GM13976 (cell line): ENCODE measurements around the gene SLC15A1.

Experiments used
- DNase-seq: peaks from one replicate; pipeline ENCODE4 v3.0.0; 2012; ENCODE audit warnings: low spot score
- in situ Hi-C: fragments of 300-500 bp; cut with MboI; formaldehyde crosslinking; loops from one replicate; pipeline ENCODE4 v1.12.0; 2022; ENCODE audit warnings: low sequenced_read_pairs, mixed read lengths, inconsistent platforms; ENCODE audit not compliant: unreplicated experiment
- TF ChIP-seq, protein P1 (sequence below): IDR thresholded peaks from 2 replicates; pipeline ENCODE4 v1.5.1; 2012; ENCODE audit warnings: borderline replicate concordance, mild to moderate bottlenecking; ENCODE audit not compliant: insufficient read depth; ENCODE audit errors: extremely low read depth, missing control alignments, control extremely low read depth

The SLC15A1 gene

DNA sequence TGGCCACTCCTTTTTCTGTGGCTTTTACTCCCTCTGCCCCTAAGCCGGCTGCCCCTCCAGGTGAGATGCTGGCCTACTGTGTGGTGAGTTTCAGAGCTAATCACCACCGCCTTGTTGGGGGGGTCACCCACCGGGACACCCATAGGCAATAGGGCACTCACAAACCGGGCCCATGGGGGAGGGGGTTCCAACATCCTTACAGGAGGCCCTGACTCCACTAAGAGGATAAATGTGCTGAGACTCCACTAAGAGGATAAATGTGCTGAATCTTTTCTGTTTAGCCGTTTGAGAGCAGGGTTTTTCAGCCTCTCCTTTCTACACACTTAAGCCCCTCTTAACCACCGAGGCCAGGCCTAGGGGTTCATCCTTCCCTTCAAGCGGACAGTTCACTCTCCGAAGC is 73.7 kb downstream of the SLC15A1 start:
- in situ Hi-C loops = no loop called here
- TF ChIP-seq, protein P1, sequence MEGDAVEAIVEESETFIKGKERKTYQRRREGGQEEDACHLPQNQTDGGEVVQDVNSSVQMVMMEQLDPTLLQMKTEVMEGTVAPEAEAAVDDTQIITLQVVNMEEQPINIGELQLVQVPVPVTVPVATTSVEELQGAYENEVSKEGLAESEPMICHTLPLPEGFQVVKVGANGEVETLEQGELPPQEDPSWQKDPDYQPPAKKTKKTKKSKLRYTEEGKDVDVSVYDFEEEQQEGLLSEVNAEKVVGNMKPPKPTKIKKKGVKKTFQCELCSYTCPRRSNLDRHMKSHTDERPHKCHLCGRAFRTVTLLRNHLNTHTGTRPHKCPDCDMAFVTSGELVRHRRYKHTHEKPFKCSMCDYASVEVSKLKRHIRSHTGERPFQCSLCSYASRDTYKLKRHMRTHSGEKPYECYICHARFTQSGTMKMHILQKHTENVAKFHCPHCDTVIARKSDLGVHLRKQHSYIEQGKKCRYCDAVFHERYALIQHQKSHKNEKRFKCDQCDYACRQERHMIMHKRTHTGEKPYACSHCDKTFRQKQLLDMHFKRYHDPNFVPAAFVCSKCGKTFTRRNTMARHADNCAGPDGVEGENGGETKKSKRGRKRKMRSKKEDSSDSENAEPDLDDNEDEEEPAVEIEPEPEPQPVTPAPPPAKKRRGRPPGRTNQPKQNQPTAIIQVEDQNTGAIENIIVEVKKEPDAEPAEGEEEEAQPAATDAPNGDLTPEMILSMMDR = no peak
- no peak for DNase-seq

DNA sequence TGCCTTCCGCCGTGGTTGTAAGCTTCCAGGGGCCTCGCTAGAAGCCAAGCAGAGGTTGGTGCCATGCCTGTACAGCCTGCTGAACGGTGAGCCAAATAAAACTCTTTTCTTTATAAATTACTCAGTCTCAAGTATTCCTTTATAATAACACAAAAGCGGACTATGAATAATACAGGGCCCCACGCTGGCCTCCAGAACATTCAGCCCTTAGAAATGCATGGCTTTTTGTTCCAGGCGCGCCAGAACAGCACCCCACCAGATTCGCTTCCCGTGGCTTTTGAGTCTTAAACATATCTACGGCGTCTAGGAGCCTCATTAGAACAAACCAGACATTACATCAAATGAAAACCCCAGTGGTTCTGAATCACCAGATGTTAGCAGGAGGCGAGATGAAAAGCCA is 75.1 kb downstream of the SLC15A1 start:
- in situ Hi-C loops = no loop called here
- no peak for DNase-seq
- TF ChIP-seq, protein P1 = no peak

DNA sequence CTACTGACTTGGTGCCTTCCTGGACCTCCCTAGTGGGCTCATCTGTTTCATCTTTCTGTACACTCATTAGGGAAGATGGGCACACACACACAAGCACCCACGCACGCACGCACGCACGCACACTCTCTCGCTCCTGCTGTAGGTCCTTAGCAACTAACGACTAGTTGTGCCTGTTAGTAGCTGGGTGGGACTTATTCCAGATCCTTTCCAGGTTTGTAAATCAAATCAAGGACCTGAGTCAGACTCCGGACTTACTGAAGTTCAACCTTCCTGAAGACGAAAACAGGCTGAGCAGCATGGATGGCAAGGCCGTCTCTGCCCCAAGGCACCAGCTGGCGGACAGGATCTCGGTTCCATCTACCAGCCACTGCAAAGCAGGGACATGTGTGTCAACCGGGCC is 76.2 kb downstream of the SLC15A1 start:
- in situ Hi-C loops = no loop called here
- DNase-seq = no peak
- TF ChIP-seq, protein P1 = no peak

DNA sequence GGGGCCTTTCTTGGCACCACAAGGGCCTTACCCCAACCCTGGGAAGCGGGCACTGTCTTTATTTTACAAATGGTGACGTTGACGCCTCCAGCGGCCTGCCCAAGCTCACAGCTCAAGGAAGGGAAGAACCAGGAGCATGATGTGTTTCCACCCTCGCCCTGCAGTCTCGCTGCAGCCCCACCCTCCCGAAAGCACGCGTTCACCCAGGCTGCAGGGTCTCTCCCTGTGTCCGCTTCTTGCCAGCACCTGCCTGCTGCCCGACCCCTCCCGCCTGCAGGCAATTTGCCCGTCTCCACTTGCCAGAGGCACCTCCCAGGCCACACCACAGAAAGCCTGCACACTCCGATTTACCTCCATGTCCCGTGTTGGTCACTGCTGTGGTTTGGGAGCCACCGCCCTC is 76.6 kb downstream of the SLC15A1 start:
- in situ Hi-C loops = no loop called here
- DNase-seq = no peak
- TF ChIP-seq, protein P1 = no peak

DNA sequence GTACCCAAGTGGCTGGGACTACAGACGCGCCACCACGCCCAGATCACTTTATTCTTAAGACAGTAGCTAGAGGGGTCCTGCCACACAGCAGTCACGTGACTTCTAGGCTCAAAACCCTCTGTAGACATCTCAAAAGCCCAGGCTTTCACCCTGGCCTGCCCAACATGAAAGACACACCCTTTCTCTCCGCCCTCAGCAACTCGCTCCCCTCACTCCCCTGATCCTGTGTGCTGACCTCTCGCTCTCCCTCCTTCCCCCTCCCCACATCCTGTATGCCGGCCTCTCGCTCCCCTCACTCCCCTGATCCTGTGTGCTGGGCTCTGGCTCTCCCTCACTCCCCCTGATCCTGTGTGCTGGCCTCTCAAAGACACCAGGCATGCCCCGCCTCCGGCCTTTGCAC is 77.4 kb downstream of the SLC15A1 start:
- in situ Hi-C loops = no loop called here
- TF ChIP-seq, protein P1 = no peak
- DNase-seq = no peak

DNA sequence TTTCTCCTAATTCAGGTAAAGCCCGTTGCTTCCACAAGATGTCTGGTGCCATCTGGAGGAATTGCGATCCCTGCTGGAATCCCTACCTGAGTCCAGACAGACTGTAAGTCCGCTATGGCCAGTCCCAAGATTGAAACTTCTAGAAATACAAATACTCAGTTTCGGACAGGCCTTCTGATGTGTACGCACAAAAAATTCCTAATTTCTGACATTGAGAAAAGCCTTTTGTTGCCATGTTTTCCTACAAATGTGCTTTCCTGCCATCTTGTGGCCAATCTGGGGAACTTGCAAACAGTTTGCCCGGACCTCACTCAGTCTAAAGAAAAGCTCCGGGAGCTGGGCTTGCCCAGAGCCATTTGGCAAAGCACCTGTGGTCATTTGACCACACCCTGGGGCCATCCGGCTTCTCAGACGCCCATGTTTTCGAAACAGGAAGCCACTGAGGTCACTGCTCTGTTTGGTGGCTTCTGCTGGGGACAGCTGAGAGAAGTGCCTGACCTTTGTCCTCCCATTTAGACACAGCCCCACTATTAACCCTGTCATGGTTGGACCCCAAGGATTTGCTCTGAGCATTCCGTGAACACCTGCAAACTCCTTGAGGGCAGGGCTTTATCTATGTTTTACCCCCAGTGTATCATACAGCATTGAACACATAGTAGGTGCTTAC is 79.4 kb downstream of the SLC15A1 start:
- TF ChIP-seq, protein P1 = peak; percentile 76
- peak; percentile 80 for DNase-seq
- in situ Hi-C loops = no loop called here
